Stomach (tissue), 9 donors: ENCODE data around the gene BORCS5. TPM values are rescaled to one million over a fixed set of nuclear protein-coding genes. Genes with fewer than 3 reads are reported as not detected.
A peak's percentile ranks its signal among the peaks of the same experiment; 100 is the strongest.

Experiments
- DNase-seq, 2 donors: peaks; one replicate each; pipeline versions ENCODE4 v3.0.0 to v3.0.0-alpha.2; 2013 to 2019
- H3K27ac ChIP-seq, 5 donors: fragments of 200-600 bp in 4 of 5; sonication (generic) in 4 of 5; one replicate each; pipeline ENCODE4 v1.5.1; 2013 to 2019; ENCODE audit warnings: mild to moderate bottlenecking in 1 of 5, moderate library complexity in 1 of 5
- H3K27me3 ChIP-seq, 3 donors: fragments of 200-600 bp; sonication (generic); one replicate each; pipeline ENCODE4 v1.5.1; 2017 to 2019; ENCODE audit warnings: mixed run types in 1 of 3
- H3K36me3 ChIP-seq, 4 donors: fragments of 200-600 bp; sonication (generic); 1 replicate in 3 of 4; 2 replicates in 1 of 4; pipeline ENCODE4 v1.5.1; 2016 to 2019
- H3K4me1 ChIP-seq, 4 donors: fragments of 200-600 bp; sonication (generic); one replicate each; pipeline ENCODE4 v1.5.1; 2016 to 2019
- H3K4me3 ChIP-seq, 4 donors: fragments of 200-600 bp; sonication (generic) in 3 of 4; one replicate each; pipeline ENCODE4 v1.5.1; 2016 to 2019; ENCODE audit warnings: mild to moderate bottlenecking in 1 of 4
- H3K9me3 ChIP-seq, 4 donors: fragments of 200-600 bp; sonication (generic); one replicate each; pipeline ENCODE4 v1.5.1; 2016 to 2019
- EP300 ChIP-seq: sonication (generic); formaldehyde crosslinking; IDR thresholded peaks from one replicate; pipeline ENCODE4 v1.6.1; 2017; ENCODE audit warnings: antibody characterized with exemption
- POLR2A ChIP-seq, 4 donors: fragments of 450-650 bp; IDR thresholded peaks; one replicate each; pipeline ENCODE4 v1.6.1; 2016; ENCODE audit warnings: antibody characterized with exemption in 4 of 4, control low read depth in 2 of 4, mild to moderate bottlenecking in 1 of 4, moderate library complexity in 1 of 4
- POLR2AphosphoS5 ChIP-seq, 3 donors: sonication (generic); formaldehyde crosslinking; IDR thresholded peaks; one replicate each; pipeline ENCODE4 v1.6.1; 2016; ENCODE audit warnings: antibody characterized with exemption in 3 of 3
- WGBS, 5 donors: extraction: QIAGEN DNeasy Blood & Tissue Kit in 3 of 5; methylation state at CpG; one replicate each; pipeline versions ENCODE4 v1.1.5 to v1.1.7; 2013 to 2018; 5-methylcytosine and 5-hydroxymethylcytosine counted together
- intact Hi-C: fragments of 100-400 bp; cut with DNase I; formaldehyde crosslinking; loops from one replicate; pipeline ENCODE4 v1.15.1; 2023; ENCODE audit warnings: low total_unique reads
- polyA plus RNA-seq, 3 donors: library from polyadenylated mRNA; stranded (reverse); fragments of 200-250 nt; gene quantifications; one replicate each; pipeline ENCODE4 v1.2.3, GENCODE V29; 2013
- total RNA-seq, 5 donors: library from RNA; depleted of rRNA; stranded (reverse); fragments of >200 nt; gene quantifications; one replicate each; pipeline versions ENCODE4 v1.1.0 to v1.2.3, GENCODE V29; 2014 to 2016
- TF ChIP-seq, protein P1 (sequence below), 7 experiments: fragments of 450-650 bp in 4 of 7; fragments of 200-600 bp in 3 of 7; sonication (generic) in 3 of 7; IDR thresholded peaks; one replicate each; pipeline ENCODE4 v1.5.1; 2016 to 2019; ENCODE audit warnings: antibody characterized with exemption in 7 of 7, control low read depth in 2 of 7, mild to moderate bottlenecking in 1 of 7
- donor health status: healthy with polysubstance abuse.
- donor health status: Bipolar disorder and iron deficiency.
- donor health status: healthy.

Gene BORCS5
- total and polyA plus RNA-seq, 8 donors: 1.3 to 49.0 (median 7.5) TPM

DNA sequence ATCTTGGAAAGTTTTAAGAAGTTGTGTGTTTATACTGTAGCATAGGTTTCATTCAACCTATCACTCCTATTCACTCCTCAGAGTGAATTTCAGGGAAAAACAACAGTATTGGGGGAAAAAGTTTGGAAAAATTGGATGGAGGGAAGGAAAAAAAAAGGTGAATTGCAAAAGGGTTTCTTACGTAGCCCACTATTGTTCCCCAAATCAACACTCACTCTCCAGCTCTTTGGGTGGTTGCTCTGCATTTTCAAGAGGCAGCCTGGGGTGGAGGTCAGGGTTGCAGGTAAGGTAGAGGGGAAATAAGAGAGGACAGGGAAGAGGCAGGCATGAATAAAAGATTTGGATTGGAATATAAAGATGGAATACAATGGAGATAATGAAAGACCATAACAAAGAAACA lies 42.3 kb downstream of the BORCS5 start:
- TF ChIP-seq EP300 (no peak), POLR2AphosphoS5 (IDR thresholded peaks at IDR 0.05) (no peak), POLR2A (IDR thresholded peaks at IDR 0.05) (no peak)
- TF ChIP-seq, protein P1, sequence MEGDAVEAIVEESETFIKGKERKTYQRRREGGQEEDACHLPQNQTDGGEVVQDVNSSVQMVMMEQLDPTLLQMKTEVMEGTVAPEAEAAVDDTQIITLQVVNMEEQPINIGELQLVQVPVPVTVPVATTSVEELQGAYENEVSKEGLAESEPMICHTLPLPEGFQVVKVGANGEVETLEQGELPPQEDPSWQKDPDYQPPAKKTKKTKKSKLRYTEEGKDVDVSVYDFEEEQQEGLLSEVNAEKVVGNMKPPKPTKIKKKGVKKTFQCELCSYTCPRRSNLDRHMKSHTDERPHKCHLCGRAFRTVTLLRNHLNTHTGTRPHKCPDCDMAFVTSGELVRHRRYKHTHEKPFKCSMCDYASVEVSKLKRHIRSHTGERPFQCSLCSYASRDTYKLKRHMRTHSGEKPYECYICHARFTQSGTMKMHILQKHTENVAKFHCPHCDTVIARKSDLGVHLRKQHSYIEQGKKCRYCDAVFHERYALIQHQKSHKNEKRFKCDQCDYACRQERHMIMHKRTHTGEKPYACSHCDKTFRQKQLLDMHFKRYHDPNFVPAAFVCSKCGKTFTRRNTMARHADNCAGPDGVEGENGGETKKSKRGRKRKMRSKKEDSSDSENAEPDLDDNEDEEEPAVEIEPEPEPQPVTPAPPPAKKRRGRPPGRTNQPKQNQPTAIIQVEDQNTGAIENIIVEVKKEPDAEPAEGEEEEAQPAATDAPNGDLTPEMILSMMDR (IDR thresholded peaks at IDR 0.05): no peak
- H3K4me1 ChIP-seq: peaks cover 16 to 53% (median 42%) of the 10 kb centered on the region in 4 donors
- no peaks in the 10 kb centered on the region for H3K27me3 ChIP-seq
- H3K36me3 ChIP-seq: no peaks in the 10 kb centered on the region
- no peak for DNase-seq
- 88 to 97% (median 92%) methylated on average over 1 of the region's 1 CpG for WGBS, 5 donors
- intact Hi-C loops: loop anchor here (10.0 kb wide), 1 partner anchor 166 kb away; the partner anchor contains the start of gene DUSP16
- no peak overlapping the region for H3K4me3 ChIP-seq
- no peaks in the 10 kb centered on the region for H3K9me3 ChIP-seq
- peak overlapping the region in 4 of 5 donors; percentile 22 to 75 (median 68) for H3K27ac ChIP-seq

DNA sequence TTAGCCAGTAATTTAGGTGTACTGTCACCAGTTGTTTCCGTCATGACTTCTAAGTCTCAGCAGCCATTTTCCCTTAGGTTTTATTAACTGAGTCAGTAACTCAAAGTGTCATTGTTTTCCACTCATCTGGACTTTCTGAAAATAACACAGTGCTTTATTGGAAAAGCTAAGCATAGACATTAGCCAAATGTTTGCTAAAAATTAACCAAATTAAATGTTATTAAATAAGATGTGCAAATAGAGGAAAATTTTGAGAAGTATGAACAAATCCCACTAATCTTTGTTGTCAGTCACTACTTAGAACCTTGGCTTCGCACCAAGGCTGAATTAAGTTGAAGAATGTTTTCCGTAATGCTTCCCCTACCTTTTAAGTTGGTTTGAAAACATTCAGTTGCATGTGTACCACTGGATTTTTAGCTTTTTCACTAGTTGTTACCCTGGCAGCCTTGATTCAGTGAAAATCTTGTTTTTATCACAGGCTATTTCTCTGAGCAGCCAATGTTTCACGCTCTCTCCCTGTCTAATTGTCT lies 43.0 kb downstream of the BORCS5 start:
- peak overlapping the region in 4 of 5 donors; percentile 19 to 75 (median 68) for H3K27ac ChIP-seq
- TF ChIP-seq POLR2AphosphoS5 (IDR thresholded peaks at IDR 0.05) (no peak), EP300 (no peak), POLR2A (IDR thresholded peaks at IDR 0.05) (no peak)
- TF ChIP-seq, protein P1 (IDR thresholded peaks at IDR 0.05): no peak

DNA sequence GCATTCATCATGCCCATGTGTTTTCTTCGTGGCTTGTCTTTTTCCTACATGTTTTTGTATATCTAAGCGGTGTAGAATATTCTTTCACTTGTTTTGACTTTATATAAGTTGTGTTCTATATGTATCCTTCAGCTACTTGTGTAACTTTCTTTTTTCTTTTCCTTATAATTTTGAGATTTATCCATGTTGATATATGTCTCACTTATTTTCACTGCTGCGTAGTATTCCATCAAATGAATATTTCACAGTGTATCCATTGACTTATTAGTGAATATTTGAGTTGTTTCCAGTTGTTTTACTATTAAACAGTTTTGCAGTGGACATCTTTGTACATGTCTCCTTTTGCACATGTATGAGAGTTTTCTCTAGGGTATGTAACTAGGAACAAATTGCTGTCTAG lies 43.9 kb downstream of the BORCS5 start:
- H3K9me3 ChIP-seq: no peaks in the 10 kb centered on the region
- no peaks in the 10 kb centered on the region for H3K27me3 ChIP-seq
- H3K36me3 ChIP-seq: no peaks in the 10 kb centered on the region
- DNase-seq: no peak
- intact Hi-C loops: no loop called here
- H3K4me1 ChIP-seq: peaks cover 26 to 69% (median 52%) of the 10 kb centered on the region in 4 donors
- H3K27ac ChIP-seq: no peak overlapping the region
- H3K4me3 ChIP-seq: no peak overlapping the region
- TF ChIP-seq, protein P1 (IDR thresholded peaks at IDR 0.05): no peak
- TF ChIP-seq POLR2AphosphoS5 (IDR thresholded peaks at IDR 0.05): no peak
- TF ChIP-seq EP300: no peak
- no peak for TF ChIP-seq POLR2A (IDR thresholded peaks at IDR 0.05)
- 67 to 97% (median 95%) methylated on average over 3 of the region's 3 CpGs for WGBS, 5 donors

More for the DNA sequence above, 43.0 kb downstream of the BORCS5 start:
- Histone ChIP-seq H3K36me3 (no peaks in the 10 kb centered on the region), H3K4me1 (peaks cover 22 to 60% (median 44%) of the 10 kb centered on the region in 4 donors), H3K9me3 (no peaks in the 10 kb centered on the region), H3K27me3 (no peaks in the 10 kb centered on the region), H3K4me3 (no peak overlapping the region)
- intact Hi-C loops: loop anchor here (10.0 kb wide), 1 partner anchor 165 kb away; the partner anchor contains the start of gene DUSP16
- peak in 1 of 2 donors; percentile 36 for DNase-seq
- WGBS, 5 donors: 44 to 80% (median 59%) methylated on average over 4 of the region's 4 CpGs

DNA sequence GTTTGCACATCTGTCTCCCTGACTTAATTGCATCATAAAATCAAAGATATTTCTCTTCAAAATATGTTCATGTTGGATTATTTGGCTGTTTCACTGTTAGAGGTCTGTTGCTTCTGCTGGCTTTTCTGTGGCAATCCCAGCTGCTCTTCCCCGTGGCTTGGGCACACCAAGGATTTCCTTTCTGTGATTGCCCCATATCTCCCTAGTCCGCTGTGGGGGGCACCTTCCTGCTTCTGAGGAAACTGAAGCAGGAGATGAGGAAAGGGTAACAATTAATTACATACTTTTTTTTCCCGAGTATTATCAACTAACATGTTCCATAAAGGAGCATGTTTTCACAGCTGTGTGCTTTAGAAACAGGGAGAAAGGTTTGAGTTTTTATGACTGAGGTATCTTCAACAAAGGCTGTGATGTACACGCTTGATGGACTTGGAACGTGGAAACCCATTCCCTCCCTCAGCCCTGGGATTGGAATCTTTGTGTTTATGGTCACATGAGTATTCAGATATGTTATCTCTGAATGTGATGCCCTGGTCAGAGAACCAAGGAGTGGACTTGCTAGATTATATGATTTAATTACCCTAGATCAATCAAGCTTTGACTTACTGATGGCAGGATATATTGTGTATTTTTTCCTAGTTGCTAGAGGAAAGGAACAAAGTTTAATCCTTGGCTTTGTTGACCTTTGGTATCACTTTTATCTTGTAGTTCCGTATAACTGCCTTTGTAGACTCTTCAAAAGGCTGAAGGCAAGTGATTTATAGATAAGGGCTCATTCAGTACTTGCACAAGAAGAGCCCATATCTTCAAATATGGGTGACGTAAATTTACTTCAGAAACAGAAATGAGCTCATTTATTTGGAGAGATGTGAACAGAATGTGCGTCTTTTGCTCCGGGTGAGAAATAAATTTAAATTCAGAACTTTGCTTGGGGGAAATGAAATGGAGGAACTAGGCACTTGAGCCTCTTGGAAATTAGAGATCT lies 46.7 kb downstream of the BORCS5 start:
- Histone ChIP-seq H3K27me3 (no peaks in the 10 kb centered on the region), H3K9me3 (no peaks in the 10 kb centered on the region), H3K27ac (peak overlapping the region; percentile 59 to 80 (median 71))

More for the DNA sequence above, 46.7 kb downstream of the BORCS5 start:
- Histone ChIP-seq H3K4me1 (peaks cover 15 to 68% (median 51%) of the 10 kb centered on the region in 4 donors), H3K4me3 (no peak overlapping the region), H3K36me3 (no peaks in the 10 kb centered on the region)
- TF ChIP-seq POLR2AphosphoS5 (IDR thresholded peaks at IDR 0.05) (peak in 1 of 3 donors; percentile 41), EP300 (no peak), POLR2A (IDR thresholded peaks at IDR 0.05) (no peak)
- TF ChIP-seq, protein P1 (IDR thresholded peaks at IDR 0.05): no peak
- WGBS, 5 donors: 23 to 46% (median 29%) methylated on average over 9 of the region's 9 CpGs
- DNase-seq: peak in 1 of 2 donors; percentile 62
- intact Hi-C loops: no loop called here
